Activated effector memory CD4-positive, alpha-beta T cell treated with anti-CD3 and anti-CD28 coated beads, Interleukin-2, amount 50 U/mL, for 16 hours (primary cell): ENCODE results near the gene PRSS22.
A peak's percentile ranks its signal among the peaks of the same experiment; 100 is the strongest.

Experiments
- DNase-seq: peaks from one replicate; pipeline ENCODE4 v3.0.0-alpha.2; 2020

PRSS22 gene

GRCh38 chr16:2879854-2880508, 22.0 kb upstream of the PRSS22 start:
- DNase-seq, result no peak

- peak; percentile 89 for DNase-seq
These were observed 17.0 kb upstream of the PRSS22 start for GRCh38 chr16:2874912-2875362.

- no peak for DNase-seq
These were observed 16.3 kb upstream of the PRSS22 start for GRCh38 chr16:2874032-2874911.

GRCh38 chr16:2871926-2872325, 14.0 kb upstream of the PRSS22 start:
- DNase-seq, result no peak

- DNase-seq, result peak; percentile 98
These were observed 10.2 kb upstream of the PRSS22 start for GRCh38 chr16:2867987-2868789.

- no peak for DNase-seq
These were observed 9.7 kb upstream of the PRSS22 start for GRCh38 chr16:2867661-2867986.

GRCh38 chr16:2866431-2866830, 8.5 kb upstream of the PRSS22 start:
- no peak for DNase-seq

GRCh38 chr16:2865651-2866050, 7.7 kb upstream of the PRSS22 start:
- no peak for DNase-seq

GRCh38 chr16:2860826-2861567, 3.0 kb upstream of the PRSS22 start:
- no peak for DNase-seq

- no peak for DNase-seq
These were observed 1.8 kb upstream of the PRSS22 start for GRCh38 chr16:2859686-2860265.

- no peak for DNase-seq
These were observed 465 bp upstream of the PRSS22 start for GRCh38 chr16:2858245-2859025.

GRCh38 chr16:2856686-2857450, 1.1 kb downstream of the PRSS22 start:
- DNase-seq, result no peak

- peak; percentile 77 for DNase-seq
These were observed 1.8 kb downstream of the PRSS22 start for GRCh38 chr16:2856061-2856670.

- no peak for DNase-seq
These were observed 2.4 kb downstream of the PRSS22 start for GRCh38 chr16:2855536-2855935.

GRCh38 chr16:2854700-2855309, 3.2 kb downstream of the PRSS22 start:
- no peak for DNase-seq

GRCh38 chr16:2853531-2854073, 4.4 kb downstream of the PRSS22 start:
- no peak for DNase-seq

GRCh38 chr16:2852731-2853507, 5.1 kb downstream of the PRSS22 start:
- DNase-seq, result no peak

GRCh38 chr16:2852003-2852730, 5.8 kb downstream of the PRSS22 start:
- no peak for DNase-seq
